IPS-20b (cell line): ENCODE data around the gene ZFP28.

Experiments used
- H3K27ac ChIP-seq: one replicate; pipeline ENCODE4 v1.5.1; 2013; ENCODE audit warnings: low read length
- H3K27me3 ChIP-seq: 2 replicates; pipeline ENCODE4 v1.6.1; 2013; ENCODE audit warnings: mild to moderate bottlenecking, low read length, inconsistent platforms; ENCODE audit not compliant: insufficient read depth
- H3K36me3 ChIP-seq: 2 replicates; pipeline ENCODE4 v1.6.1; 2013; ENCODE audit warnings: low read depth, mild to moderate bottlenecking, inconsistent platforms, low read length, moderate library complexity; ENCODE audit not compliant: insufficient read depth
- H3K4me1 ChIP-seq: 2 replicates; pipeline ENCODE4 v1.6.1; 2013; ENCODE audit warnings: mild to moderate bottlenecking, control low read depth, inconsistent platforms, low read length, moderate library complexity; ENCODE audit not compliant: insufficient read depth
- H3K4me3 ChIP-seq: 2 replicates; pipeline ENCODE4 v1.5.1; 2013; ENCODE audit warnings: mild to moderate bottlenecking, low read length, inconsistent platforms
- H3K9ac ChIP-seq: 2 replicates; pipeline ENCODE4 v1.6.1; 2013; ENCODE audit warnings: low read depth, mild to moderate bottlenecking, inconsistent platforms, low read length, moderate library complexity
- H3K9me3 ChIP-seq: 2 replicates; pipeline ENCODE4 v1.6.1; 2013; ENCODE audit warnings: mild to moderate bottlenecking, low read depth, low read length, inconsistent platforms; ENCODE audit not compliant: insufficient read depth

ZFP28 gene

GRCh38 chr19:56538761-56539263, at the start of gene ZFP28:
Gene ZFP28 (plus strand): TSS chr19:56538948. CDS start chr19:56539019, 71 bp downstream.
- Histone ChIP-seq H3K27me3 (no peaks in the 10 kb centered on the region), H3K36me3 (no peaks in the 10 kb centered on the region), H3K4me3 (peak within 1 kb of the TSS; percentile 67), H3K27ac (no peak within 1 kb of the TSS), H3K9me3 (peaks cover 84% of the 10 kb centered on the region), H3K9ac (no peak within 1 kb of the TSS), H3K4me1 (no peaks in the 10 kb centered on the region)

- Histone ChIP-seq H3K27ac (no peak overlapping the region), H3K9me3 (peaks cover 92% of the 10 kb centered on the region), H3K4me3 (no peak overlapping the region), H3K36me3 (no peaks in the 10 kb centered on the region), H3K4me1 (no peaks in the 10 kb centered on the region), H3K9ac (no peak overlapping the region), H3K27me3 (no peaks in the 10 kb centered on the region)
Measured at GRCh38 chr19:56491399-56491798, 47.3 kb upstream of the ZFP28 start.

- Histone ChIP-seq H3K27me3 (no peaks in the 10 kb centered on the region), H3K9ac (no peak overlapping the region), H3K36me3 (no peaks in the 10 kb centered on the region), H3K4me1 (no peaks in the 10 kb centered on the region), H3K9me3 (peaks cover 91% of the 10 kb centered on the region), H3K4me3 (no peak overlapping the region), H3K27ac (no peak overlapping the region)
Measured at GRCh38 chr19:56504581-56504980, 34.2 kb upstream of the ZFP28 start.

GRCh38 chr19:56507446-56508289, 31.1 kb upstream of the ZFP28 start, which contains the start of gene ZNF471:
Gene ZNF471 (plus strand): TSS chr19:56507855. CDS start chr19:56511572, 3,717 bp downstream.
- Histone ChIP-seq H3K9me3 (peaks cover 92% of the 10 kb centered on the region), H3K27ac (no peak within 1 kb of the TSS), H3K4me1 (no peaks in the 10 kb centered on the region), H3K9ac (no peak within 1 kb of the TSS), H3K27me3 (no peaks in the 10 kb centered on the region), H3K4me3 (peak within 1 kb of the TSS; percentile 14; the same call in 1 of the 2 replicates), H3K36me3 (no peaks in the 10 kb centered on the region)

GRCh38 chr19:56508290-56508778, 30.4 kb upstream of the ZFP28 start:
- Histone ChIP-seq H3K9me3 (peaks cover 92% of the 10 kb centered on the region), H3K27me3 (no peaks in the 10 kb centered on the region), H3K36me3 (no peaks in the 10 kb centered on the region), H3K27ac (no peak overlapping the region), H3K9ac (no peak overlapping the region), H3K4me1 (no peaks in the 10 kb centered on the region), H3K4me3 (peak overlapping the region; percentile 14; the same call in 1 of the 2 replicates)

- no peaks in the 10 kb centered on the region for H3K4me1 ChIP-seq
- H3K27me3 ChIP-seq = no peaks in the 10 kb centered on the region
- H3K27ac ChIP-seq = no peak overlapping the region
- H3K9me3 ChIP-seq = peaks cover 89% of the 10 kb centered on the region
- no peaks in the 10 kb centered on the region for H3K36me3 ChIP-seq
- no peak overlapping the region for H3K9ac ChIP-seq
- H3K4me3 ChIP-seq = no peak overlapping the region
Measured at GRCh38 chr19:56525214-56525860, 13.4 kb upstream of the ZFP28 start.

GRCh38 chr19:56537442-56537841, 1.3 kb upstream of the ZFP28 start:
- Histone ChIP-seq H3K27me3 (no peaks in the 10 kb centered on the region), H3K9ac (no peak overlapping the region), H3K4me1 (no peaks in the 10 kb centered on the region), H3K9me3 (peaks cover 86% of the 10 kb centered on the region), H3K36me3 (no peaks in the 10 kb centered on the region), H3K4me3 (peak overlapping the region; percentile 64; the same call in 1 of the 2 replicates), H3K27ac (no peak overlapping the region)

- peak overlapping the region; percentile 64 for H3K4me3 ChIP-seq
- H3K27ac ChIP-seq = no peak overlapping the region
- no peaks in the 10 kb centered on the region for H3K4me1 ChIP-seq
- no peaks in the 10 kb centered on the region for H3K27me3 ChIP-seq
- no peaks in the 10 kb centered on the region for H3K36me3 ChIP-seq
- peaks cover 83% of the 10 kb centered on the region for H3K9me3 ChIP-seq
- H3K9ac ChIP-seq = no peak overlapping the region
Measured at GRCh38 chr19:56538254-56538760, 441 bp upstream of the ZFP28 start.

GRCh38 chr19:56543776-56544175, 5.0 kb downstream of the ZFP28 start:
- Histone ChIP-seq H3K27ac (no peak overlapping the region), H3K4me3 (no peak overlapping the region)

GRCh38 chr19:56547535-56547934, 8.8 kb downstream of the ZFP28 start:
- Histone ChIP-seq H3K27ac (no peak overlapping the region), H3K9me3 (peaks cover 92% of the 10 kb centered on the region), H3K4me1 (no peaks in the 10 kb centered on the region), H3K4me3 (no peak overlapping the region), H3K27me3 (no peaks in the 10 kb centered on the region), H3K9ac (no peak overlapping the region), H3K36me3 (peaks cover 18% of the 10 kb centered on the region)

More at GRCh38 chr19:56543776-56544175, 5.0 kb downstream of the ZFP28 start:
- Histone ChIP-seq H3K9ac (no peak overlapping the region), H3K27me3 (no peaks in the 10 kb centered on the region), H3K9me3 (peaks cover 92% of the 10 kb centered on the region), H3K36me3 (no peaks in the 10 kb centered on the region; the same call in none of the 2 replicates), H3K4me1 (no peaks in the 10 kb centered on the region)

- H3K4me1 ChIP-seq = no peaks in the 10 kb centered on the region
- no peak overlapping the region for H3K9ac ChIP-seq
- H3K36me3 ChIP-seq = peaks cover 19% of the 10 kb centered on the region
- peaks cover 96% of the 10 kb centered on the region for H3K9me3 ChIP-seq
- no peaks in the 10 kb centered on the region for H3K27me3 ChIP-seq
- H3K27ac ChIP-seq = no peak overlapping the region
- H3K4me3 ChIP-seq = no peak overlapping the region; the same call in 1 of the 2 replicates
Measured at GRCh38 chr19:56554272-56554869, 15.6 kb downstream of the ZFP28 start.
